ENCODE results near the gene TCIRG1. TPM values are rescaled to one million over a fixed set of nuclear protein-coding genes. Genes with fewer than 3 reads are reported as not detected.

TCIRG1 gene
- total RNA-seq, 3 donors from 2014 or later, result 71.4 to 135 (median 90.3) TPM

- H3K36me3 ChIP-seq, result no peaks in the 10 kb centered on the region
- peak overlapping the region in 1 of 2 donors; percentile 88 for H3K27ac ChIP-seq
- no peak overlapping the region for H3K4me3 ChIP-seq
- H3K4me1 ChIP-seq, result peaks cover 12 to 15% of the 10 kb centered on the region in 2 donors
- H3K9me3 ChIP-seq, result no peaks in the 10 kb centered on the region
- intact Hi-C loops (cut with DNase I; ENCODE audit: low total_unique reads), result no loop called here
- TF ChIP-seq POLR2A (IDR thresholded peaks at IDR 0.05) (no peak), CTCF (IDR thresholded peaks at IDR 0.05) (no peak), POLR2AphosphoS5 (IDR thresholded peaks at IDR 0.05) (no peak)
- DNase-seq (ENCODE audit: low spot score in 2 of 2), result no peak
- no peaks in the 10 kb centered on the region for H3K27me3 ChIP-seq
These were observed 3.6 kb downstream of the TCIRG1 start for GRCh38 chr11:68042219-68043028.

- Histone ChIP-seq H3K4me3 (no peak overlapping the region), H3K9me3 (no peaks in the 10 kb centered on the region), H3K36me3 (no peaks in the 10 kb centered on the region), H3K27ac (no peak overlapping the region), H3K27me3 (no peaks in the 10 kb centered on the region), H3K4me1 (peaks cover 9 to 10% of the 10 kb centered on the region in 2 donors)
- intact Hi-C loops (cut with DNase I; ENCODE audit: low total_unique reads), result no loop called here
- TF ChIP-seq POLR2A (IDR thresholded peaks at IDR 0.05), result no peak
- TF ChIP-seq CTCF (IDR thresholded peaks at IDR 0.05), result no peak
- TF ChIP-seq POLR2AphosphoS5 (IDR thresholded peaks at IDR 0.05), result no peak
- no peak for DNase-seq (ENCODE audit: low spot score in 2 of 2)
These were observed 4.2 kb downstream of the TCIRG1 start for GRCh38 chr11:68043029-68043348.

- Histone ChIP-seq H3K27ac (no peak overlapping the region), H3K4me1 (peaks cover 4% of the 10 kb centered on the region in 2 donors), H3K27me3 (no peaks in the 10 kb centered on the region), H3K4me3 (no peak overlapping the region), H3K36me3 (no peaks in the 10 kb centered on the region), H3K9me3 (no peaks in the 10 kb centered on the region)
- intact Hi-C loops (cut with DNase I; ENCODE audit: low total_unique reads), result no loop called here
- TF ChIP-seq CTCF (IDR thresholded peaks at IDR 0.05), result no peak
- TF ChIP-seq POLR2A (IDR thresholded peaks at IDR 0.05), result no peak
- TF ChIP-seq POLR2AphosphoS5 (IDR thresholded peaks at IDR 0.05), result no peak
- DNase-seq (ENCODE audit: low spot score in 2 of 2), result no peak
These were observed 4.7 kb downstream of the TCIRG1 start for GRCh38 chr11:68043349-68044144.

DNA sequence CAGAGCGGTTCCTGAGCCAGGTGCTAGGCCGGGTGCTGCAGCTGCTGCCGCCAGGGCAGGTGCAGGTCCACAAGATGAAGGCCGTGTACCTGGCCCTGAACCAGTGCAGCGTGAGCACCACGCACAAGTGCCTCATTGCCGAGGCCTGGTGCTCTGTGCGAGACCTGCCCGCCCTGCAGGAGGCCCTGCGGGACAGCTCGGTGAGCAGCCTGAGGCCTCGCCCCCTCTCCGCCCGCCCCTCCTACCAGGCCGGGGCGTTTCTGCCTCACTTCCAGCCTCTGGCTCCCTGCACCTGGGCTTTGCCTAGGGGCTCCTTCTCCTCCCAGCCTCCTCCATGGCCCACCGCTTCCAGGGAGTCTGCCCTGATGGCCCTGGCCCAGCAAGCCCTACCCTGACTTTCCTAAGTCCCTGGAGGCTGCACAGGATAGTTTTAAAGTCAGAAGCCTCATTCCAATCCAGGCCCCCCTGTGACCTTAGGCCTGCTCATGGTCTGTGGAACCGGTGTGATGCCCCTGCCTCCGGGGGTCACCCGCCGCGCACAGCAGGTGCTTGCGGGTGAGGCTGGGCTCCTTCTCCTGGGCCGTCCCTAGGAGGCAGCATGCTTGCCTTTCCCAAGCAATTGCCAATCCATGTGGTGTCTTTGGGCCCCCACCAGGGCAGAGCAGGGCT, 5.5 kb downstream of the TCIRG1 start:
- no peak for DNase-seq (ENCODE audit: low spot score in 2 of 2)

More for the DNA sequence above, 5.5 kb downstream of the TCIRG1 start:
- Histone ChIP-seq H3K27ac (no peak overlapping the region), H3K27me3 (no peaks in the 10 kb centered on the region), H3K9me3 (no peaks in the 10 kb centered on the region), H3K4me1 (peaks cover 4% of the 10 kb centered on the region in 2 donors), H3K4me3 (no peak overlapping the region), H3K36me3 (no peaks in the 10 kb centered on the region)
- no peak for TF ChIP-seq POLR2AphosphoS5 (IDR thresholded peaks at IDR 0.05)
- TF ChIP-seq CTCF (IDR thresholded peaks at IDR 0.05), result no peak
- TF ChIP-seq POLR2A (IDR thresholded peaks at IDR 0.05), result no peak
- intact Hi-C loops (cut with DNase I; ENCODE audit: low total_unique reads), result no loop called here

All from breast epithelium (tissue), 4 donors.